Brain microvascular endothelial cell (primary cell): ENCODE measurements around the gene PFN4.

ENCODE experiments used
- DNase-seq: peaks from one replicate; pipeline ENCODE4 v3.0.0-alpha.2; 2020
- H3K27ac ChIP-seq: fragments of 250-450 bp; sonication (Bioruptor Pico); 2 replicates; pipeline ENCODE4 v1.5.1; 2020; ENCODE audit warnings: mild to moderate bottlenecking, moderate library complexity
- H3K27me3 ChIP-seq: fragments of 250-450 bp; sonication (Bioruptor Pico); replicated peaks from 2 replicates; pipeline ENCODE4 v1.5.1; 2020; ENCODE audit warnings: mild to moderate bottlenecking
- H3K36me3 ChIP-seq: fragments of 250-450 bp; sonication (Bioruptor Pico); replicated peaks from 2 replicates; pipeline ENCODE4 v1.5.1; 2020; ENCODE audit warnings: mild to moderate bottlenecking
- H3K4me3 ChIP-seq: 2 replicates; pipeline ENCODE4 v1.5.1; 2011; ENCODE audit warnings: low read depth, mild to moderate bottlenecking, control low read depth, low read length, moderate library complexity
- in situ Hi-C: cut with HindIII; loops from 2 replicates; pipeline ENCODE4 v1.10.0; 2017; ENCODE audit warnings: low sequenced_read_pairs, low pct_ligation_motif_present
- TF ChIP-seq, protein P1 (sequence below): IDR thresholded peaks from 2 replicates; pipeline ENCODE4 v1.5.1; 2011; ENCODE audit warnings: low read depth, mild to moderate bottlenecking, moderate library complexity, low read length, control low read depth, inconsistent platforms; ENCODE audit errors: missing control alignments

The PFN4 gene

GRCh38 chr2:24077879-24078278, 45.3 kb downstream of the PFN4 start:
- H3K27me3 ChIP-seq = no peaks in the 10 kb centered on the region
- peak overlapping the region; percentile 94 for H3K4me3 ChIP-seq
- no peak overlapping the region for H3K27ac ChIP-seq
- in situ Hi-C loops = no loop called here
- DNase-seq = no peak
- TF ChIP-seq, protein P1, sequence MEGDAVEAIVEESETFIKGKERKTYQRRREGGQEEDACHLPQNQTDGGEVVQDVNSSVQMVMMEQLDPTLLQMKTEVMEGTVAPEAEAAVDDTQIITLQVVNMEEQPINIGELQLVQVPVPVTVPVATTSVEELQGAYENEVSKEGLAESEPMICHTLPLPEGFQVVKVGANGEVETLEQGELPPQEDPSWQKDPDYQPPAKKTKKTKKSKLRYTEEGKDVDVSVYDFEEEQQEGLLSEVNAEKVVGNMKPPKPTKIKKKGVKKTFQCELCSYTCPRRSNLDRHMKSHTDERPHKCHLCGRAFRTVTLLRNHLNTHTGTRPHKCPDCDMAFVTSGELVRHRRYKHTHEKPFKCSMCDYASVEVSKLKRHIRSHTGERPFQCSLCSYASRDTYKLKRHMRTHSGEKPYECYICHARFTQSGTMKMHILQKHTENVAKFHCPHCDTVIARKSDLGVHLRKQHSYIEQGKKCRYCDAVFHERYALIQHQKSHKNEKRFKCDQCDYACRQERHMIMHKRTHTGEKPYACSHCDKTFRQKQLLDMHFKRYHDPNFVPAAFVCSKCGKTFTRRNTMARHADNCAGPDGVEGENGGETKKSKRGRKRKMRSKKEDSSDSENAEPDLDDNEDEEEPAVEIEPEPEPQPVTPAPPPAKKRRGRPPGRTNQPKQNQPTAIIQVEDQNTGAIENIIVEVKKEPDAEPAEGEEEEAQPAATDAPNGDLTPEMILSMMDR = no peak
- peaks cover 16% of the 10 kb centered on the region for H3K36me3 ChIP-seq

DNA sequence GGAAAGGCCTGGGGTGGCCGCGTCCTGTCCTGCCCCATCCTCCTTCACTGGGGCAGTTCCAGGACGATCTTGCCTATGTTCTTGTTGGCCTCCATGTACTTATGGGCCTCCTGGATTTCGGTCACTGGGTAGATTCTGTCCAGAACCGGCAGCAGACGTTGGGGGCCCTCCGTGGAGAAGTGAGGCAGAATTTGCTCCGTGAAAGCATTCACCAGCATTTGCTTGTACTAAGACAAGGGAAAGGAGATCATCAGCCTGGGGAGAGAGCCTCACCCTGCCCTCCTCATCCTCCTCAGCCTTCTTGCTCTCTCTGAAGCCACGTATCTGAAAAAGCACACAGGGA, 45.6 kb downstream of the PFN4 start:
- peaks cover 14% of the 10 kb centered on the region for H3K36me3 ChIP-seq
- TF ChIP-seq, protein P1 = no peak
- DNase-seq = no peak
- H3K27ac ChIP-seq = peak overlapping the region; percentile 32
- in situ Hi-C loops = no loop called here
- no peaks in the 10 kb centered on the region for H3K27me3 ChIP-seq
- H3K4me3 ChIP-seq = peak overlapping the region; percentile 94

DNA sequence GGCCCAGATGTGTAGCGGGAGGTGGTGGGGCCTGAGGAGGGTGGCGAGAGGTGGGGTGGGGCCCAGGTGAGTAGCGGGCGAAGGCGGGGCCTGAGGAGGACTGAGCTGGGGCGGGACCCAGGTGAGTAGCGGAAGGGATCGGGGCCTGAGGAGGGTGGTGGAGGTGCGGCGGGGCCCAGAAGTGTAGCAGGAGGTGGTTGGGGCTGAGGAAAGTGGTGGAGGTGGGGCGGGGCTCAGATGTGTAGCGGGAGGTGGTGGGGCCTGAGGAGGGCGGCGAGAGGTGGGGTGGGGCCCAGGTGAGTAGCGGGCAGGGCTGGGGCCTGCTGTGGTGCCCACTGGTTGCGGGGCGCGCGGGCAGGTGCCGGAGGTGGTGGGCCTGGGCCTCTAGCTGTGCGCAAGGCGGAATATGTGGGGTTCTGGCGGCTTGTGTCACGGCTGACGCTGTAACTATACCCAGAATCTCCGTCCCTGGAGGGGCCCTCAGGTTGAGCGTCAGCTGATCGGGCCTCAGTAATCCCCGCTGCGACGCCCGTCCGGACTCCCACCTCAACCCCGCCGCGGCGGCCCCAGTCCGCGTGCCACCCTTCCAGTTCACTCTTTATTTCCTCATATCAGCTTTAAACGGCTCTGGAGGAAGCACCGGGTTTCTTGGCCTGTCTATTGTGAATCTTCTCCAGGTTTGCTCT, 46.1 kb downstream of the PFN4 start:
- no peak for DNase-seq
- TF ChIP-seq, protein P1 = no peak

GRCh38 chr2:24075915-24076848, 47.0 kb downstream of the PFN4 start, which contains the start of gene SF3B6:
SF3B6 (minus strand) TSS chr2:24076326; CDS start chr2:24076229, 97 bp downstream.
- Histone ChIP-seq H3K27me3 (no peaks in the 10 kb centered on the region), H3K4me3 (peak within 1 kb of the TSS; percentile 94), H3K27ac (peak within 1 kb of the TSS; percentile 61), H3K36me3 (peaks cover 8% of the 10 kb centered on the region)
- DNase-seq = peak; percentile 98
- TF ChIP-seq, protein P1 = peak; percentile 12
- in situ Hi-C loops = no loop called here

More for the DNA sequence above, 46.1 kb downstream of the PFN4 start:
- Histone ChIP-seq H3K27ac (peak overlapping the region; percentile 32), H3K27me3 (no peaks in the 10 kb centered on the region), H3K4me3 (peak overlapping the region; percentile 94), H3K36me3 (peaks cover 9% of the 10 kb centered on the region)
- in situ Hi-C loops = no loop called here

DNA sequence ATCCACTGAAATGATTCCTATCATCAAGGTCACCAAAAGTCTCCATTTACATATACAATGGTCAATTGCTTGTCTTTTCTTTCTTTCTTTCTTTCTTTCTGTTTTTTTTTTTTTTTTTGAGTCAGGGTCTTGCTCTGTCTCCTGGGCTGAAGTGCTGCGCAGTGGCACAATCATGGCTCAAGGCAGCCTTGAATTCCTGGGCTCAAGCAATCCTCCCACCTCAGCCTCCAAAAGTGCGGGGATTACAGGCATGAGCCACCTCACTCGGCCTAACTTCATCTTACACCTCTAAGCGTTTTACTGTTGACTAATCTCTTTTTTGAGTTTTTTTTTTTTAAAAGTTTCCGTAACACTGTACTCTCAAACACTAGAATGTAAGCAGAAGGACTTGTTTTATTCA, 47.9 kb downstream of the PFN4 start:
- TF ChIP-seq, protein P1 = no peak
- Histone ChIP-seq H3K27ac (no peak overlapping the region), H3K4me3 (peak overlapping the region; percentile 94), H3K36me3 (peaks cover 8% of the 10 kb centered on the region), H3K27me3 (no peaks in the 10 kb centered on the region)
- no peak for DNase-seq
- in situ Hi-C loops = no loop called here
